MG63 (cell line): ENCODE measurements around the gene FCER1A. TPM values are rescaled to one million over a fixed set of nuclear protein-coding genes. Genes with fewer than 3 reads are reported as not detected.

ENCODE experiments used
- DNase-seq: peaks from one replicate; pipeline ENCODE4 v3.0.0-alpha.2; 2020
- H3K27me3 ChIP-seq: fragments of 250-450 bp; sonication (Bioruptor Pico); 2 replicates; pipeline ENCODE4 v1.5.1; 2020; ENCODE audit warnings: mild to moderate bottlenecking, moderate library complexity
- H3K36me3 ChIP-seq: fragments of 250-450 bp; sonication (Bioruptor Pico); 2 replicates; pipeline ENCODE4 v1.5.1; 2020; ENCODE audit warnings: mild to moderate bottlenecking, moderate library complexity
- H3K4me3 ChIP-seq: fragments of 250-450 bp; sonication (Bioruptor Pico); 2 replicates; pipeline ENCODE4 v1.5.1; 2020; ENCODE audit warnings: mild to moderate bottlenecking, moderate library complexity
- H3K9me3 ChIP-seq: fragments of 250-450 bp; sonication (Bioruptor Pico); 2 replicates; pipeline ENCODE4 v1.5.1; 2020; ENCODE audit warnings: mild to moderate bottlenecking, moderate library complexity
- total RNA-seq: library from RNA; depleted of rRNA; stranded (reverse); fragments of >200 nt; shearing (Covaris generic); gene quantifications from 2 replicates; pipeline ENCODE4 v1.2.3, GENCODE V29; 2014; ENCODE audit warnings: low replicate concordance; rRNA removed

FCER1A gene
- not detected in 2 replicates for total RNA-seq

DNA sequence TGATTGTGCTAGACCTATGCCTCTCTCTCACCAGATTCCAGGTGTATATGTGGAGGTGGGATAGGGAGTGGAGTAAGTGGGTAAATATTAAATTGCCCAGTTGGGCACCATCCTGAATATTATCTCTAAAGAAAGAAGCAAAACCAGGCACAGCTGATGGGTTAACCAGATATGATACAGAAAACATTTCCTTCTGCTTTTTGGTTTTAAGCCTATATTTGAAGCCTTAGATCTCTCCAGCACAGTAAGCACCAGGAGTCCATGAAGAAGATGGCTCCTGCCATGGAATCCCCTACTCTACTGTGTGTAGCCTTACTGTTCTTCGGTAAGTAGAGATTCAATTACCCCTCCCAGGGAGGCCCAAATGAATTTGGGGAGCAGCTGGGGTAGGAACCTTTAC, at the start of gene FCER1A:
FCER1A (plus strand) TSS at position 242 of the 400 bp plus-strand sequence; CDS start at position 271, 29 bp downstream.
- Histone ChIP-seq H3K4me3 (no peak within 1 kb of the TSS), H3K36me3 (no peaks in the 10 kb centered on the region), H3K9me3 (no peaks in the 10 kb centered on the region), H3K27me3 (peaks cover 10% of the 10 kb centered on the region)
- DNase-seq: no peak

DNA sequence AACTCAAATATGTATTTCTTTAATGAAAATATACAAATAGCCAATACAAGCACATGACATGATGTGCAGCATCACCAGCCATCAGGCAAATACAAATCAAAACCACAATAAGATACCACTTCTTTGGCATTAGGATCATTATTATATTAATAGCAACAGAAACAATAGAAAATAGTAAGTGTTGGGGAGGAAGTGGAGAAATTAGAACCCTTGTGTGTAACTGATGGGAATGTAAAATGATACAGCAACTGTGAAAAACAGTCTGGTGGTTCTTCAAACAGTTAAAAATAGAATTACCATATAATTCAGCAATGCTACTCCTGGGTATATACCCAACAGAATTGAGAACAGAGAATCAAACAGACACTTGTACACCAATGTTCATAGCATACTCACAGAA, 40.8 kb upstream of the FCER1A start:
- Histone ChIP-seq H3K4me3 (no peak overlapping the region), H3K9me3 (no peaks in the 10 kb centered on the region)
- no peak for DNase-seq

GRCh38 chr1:159261721-159262494, 40.2 kb upstream of the FCER1A start:
- Histone ChIP-seq H3K36me3 (no peaks in the 10 kb centered on the region), H3K4me3 (no peak overlapping the region), H3K9me3 (no peaks in the 10 kb centered on the region), H3K27me3 (0 out of 2 replicates have a peak, but pooled peaks cover 2% of the 10 kb centered on the region)
- no peak for DNase-seq

More for the DNA sequence above, 40.8 kb upstream of the FCER1A start:
- no peaks in the 10 kb centered on the region for H3K36me3 ChIP-seq
- H3K27me3 ChIP-seq: 0 out of 2 replicates have a peak, but pooled peaks cover 2% of the 10 kb centered on the region

DNA sequence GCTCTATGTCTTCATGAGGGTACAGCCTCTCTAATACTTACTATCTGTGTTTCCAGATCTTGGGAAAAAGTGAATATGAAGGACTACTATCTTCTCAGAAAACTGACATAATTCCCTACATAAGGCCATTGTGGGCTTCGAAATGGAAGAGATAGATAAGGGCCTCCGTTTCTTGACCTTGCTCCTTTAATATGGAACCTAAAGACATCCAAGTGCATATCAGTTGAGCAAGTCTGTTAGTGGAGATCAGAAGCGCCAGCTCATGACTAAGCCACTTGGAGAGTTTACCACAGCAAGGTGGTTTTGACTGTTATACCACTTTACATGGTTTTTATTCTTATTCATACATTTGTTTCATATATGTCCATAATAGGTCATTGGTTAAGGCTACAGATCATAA, 35.3 kb upstream of the FCER1A start:
- no peak overlapping the region for H3K4me3 ChIP-seq
- H3K36me3 ChIP-seq: no peaks in the 10 kb centered on the region
- H3K9me3 ChIP-seq: no peaks in the 10 kb centered on the region
- no peaks in the 10 kb centered on the region for H3K27me3 ChIP-seq
- no peak for DNase-seq

GRCh38 chr1:159274631-159275030, 27.5 kb upstream of the FCER1A start:
- Histone ChIP-seq H3K4me3 (no peak overlapping the region), H3K36me3 (no peaks in the 10 kb centered on the region), H3K27me3 (no peaks in the 10 kb centered on the region; the same call in 1 of the 2 replicates), H3K9me3 (no peaks in the 10 kb centered on the region)
- no peak for DNase-seq

DNA sequence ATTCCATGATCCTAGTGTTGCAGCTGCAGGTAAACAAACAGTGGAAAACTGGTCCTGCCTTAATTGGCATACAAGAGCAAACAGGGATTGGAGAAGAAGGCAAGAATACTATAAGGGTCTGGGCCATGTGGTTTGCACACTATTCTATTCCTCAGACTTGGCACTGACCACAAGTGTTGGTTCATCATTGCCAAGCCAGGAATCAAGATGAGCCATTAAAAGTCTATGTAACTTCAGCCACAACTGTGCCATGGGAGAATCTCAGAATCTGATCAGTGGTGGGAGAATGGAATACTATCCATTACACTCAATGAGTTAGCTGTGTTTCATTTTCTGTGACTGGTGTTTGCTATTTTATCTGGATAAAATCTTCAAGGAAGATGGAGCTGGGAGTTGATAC, 26.2 kb upstream of the FCER1A start:
- Histone ChIP-seq H3K9me3 (no peaks in the 10 kb centered on the region), H3K36me3 (no peaks in the 10 kb centered on the region), H3K4me3 (no peak overlapping the region), H3K27me3 (no peaks in the 10 kb centered on the region; the same call in 1 of the 2 replicates)
- DNase-seq: no peak

GRCh38 chr1:159279773-159280172, 22.4 kb upstream of the FCER1A start:
- DNase-seq: no peak

DNA sequence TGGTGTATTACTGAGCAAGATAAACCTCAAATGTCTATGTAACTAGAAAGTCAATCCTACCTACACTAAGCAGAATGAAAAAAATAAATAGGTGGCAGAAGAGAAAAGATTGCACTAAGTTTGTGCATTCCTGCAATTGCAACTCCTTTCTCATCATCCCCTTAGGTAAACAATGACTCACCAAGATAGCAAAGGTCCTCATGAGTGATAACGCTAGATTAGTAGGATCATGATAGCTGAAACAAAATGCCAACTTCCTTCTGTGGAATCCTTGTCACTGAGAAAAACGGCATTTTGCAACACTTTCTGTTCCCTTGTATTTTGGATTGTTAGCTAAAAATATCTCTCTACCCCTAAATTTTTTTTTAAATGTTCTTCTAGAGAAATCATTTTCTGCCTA, 20.0 kb upstream of the FCER1A start:
- no peak for DNase-seq
- Histone ChIP-seq H3K27me3 (no peaks in the 10 kb centered on the region; the same call in 1 of the 2 replicates), H3K4me3 (no peak overlapping the region), H3K36me3 (no peaks in the 10 kb centered on the region), H3K9me3 (no peaks in the 10 kb centered on the region)

More at GRCh38 chr1:159279773-159280172, 22.4 kb upstream of the FCER1A start:
- H3K4me3 ChIP-seq: no peak overlapping the region
- H3K27me3 ChIP-seq: no peaks in the 10 kb centered on the region; the same call in 1 of the 2 replicates
- no peaks in the 10 kb centered on the region for H3K36me3 ChIP-seq
- no peaks in the 10 kb centered on the region for H3K9me3 ChIP-seq

DNA sequence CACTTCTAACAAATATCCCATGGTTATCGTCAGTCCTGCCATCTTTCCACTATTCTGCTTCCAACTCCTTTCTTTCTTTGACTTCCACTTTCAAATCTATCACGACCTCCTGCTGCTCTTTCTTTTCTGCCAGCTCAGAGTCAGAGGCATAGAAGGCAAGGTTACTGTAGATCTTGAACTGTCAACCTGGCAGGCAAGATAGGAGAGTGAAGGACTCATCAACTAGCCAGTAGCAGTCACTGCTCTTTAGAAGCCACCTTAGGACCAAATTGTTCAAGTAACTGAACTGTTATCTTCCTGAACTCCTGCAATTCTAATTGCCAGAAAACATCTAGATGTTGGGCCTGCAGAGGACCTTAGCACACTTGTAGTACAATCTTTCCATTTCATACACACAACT, 13.1 kb upstream of the FCER1A start:
- no peak overlapping the region for H3K4me3 ChIP-seq
- H3K36me3 ChIP-seq: no peaks in the 10 kb centered on the region
- H3K9me3 ChIP-seq: no peaks in the 10 kb centered on the region
- no peak for DNase-seq
- no peaks in the 10 kb centered on the region for H3K27me3 ChIP-seq

DNA sequence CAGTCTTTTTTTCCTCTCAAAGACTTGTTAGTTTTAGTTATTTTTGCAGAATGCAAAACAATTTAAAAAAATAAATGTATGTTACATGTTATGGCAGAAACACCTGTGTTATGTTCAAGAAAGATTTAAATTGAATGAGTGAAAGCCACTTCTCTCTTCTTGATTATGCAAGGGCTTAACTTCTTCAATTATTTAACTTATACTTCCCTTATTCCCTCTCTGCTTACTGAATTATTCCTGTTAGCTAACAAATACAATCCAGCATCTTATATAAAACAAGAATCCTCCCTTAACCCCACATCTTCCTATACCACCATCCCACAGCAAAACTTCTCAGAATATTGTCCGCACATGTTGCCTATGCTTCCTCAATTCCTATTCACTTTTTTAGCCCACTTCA, 10.7 kb upstream of the FCER1A start:
- DNase-seq: no peak
- H3K36me3 ChIP-seq: no peaks in the 10 kb centered on the region
- H3K4me3 ChIP-seq: no peak overlapping the region
- H3K9me3 ChIP-seq: no peaks in the 10 kb centered on the region
- peaks cover 2% of the 10 kb centered on the region; the same call in 1 of the 2 replicates for H3K27me3 ChIP-seq

DNA sequence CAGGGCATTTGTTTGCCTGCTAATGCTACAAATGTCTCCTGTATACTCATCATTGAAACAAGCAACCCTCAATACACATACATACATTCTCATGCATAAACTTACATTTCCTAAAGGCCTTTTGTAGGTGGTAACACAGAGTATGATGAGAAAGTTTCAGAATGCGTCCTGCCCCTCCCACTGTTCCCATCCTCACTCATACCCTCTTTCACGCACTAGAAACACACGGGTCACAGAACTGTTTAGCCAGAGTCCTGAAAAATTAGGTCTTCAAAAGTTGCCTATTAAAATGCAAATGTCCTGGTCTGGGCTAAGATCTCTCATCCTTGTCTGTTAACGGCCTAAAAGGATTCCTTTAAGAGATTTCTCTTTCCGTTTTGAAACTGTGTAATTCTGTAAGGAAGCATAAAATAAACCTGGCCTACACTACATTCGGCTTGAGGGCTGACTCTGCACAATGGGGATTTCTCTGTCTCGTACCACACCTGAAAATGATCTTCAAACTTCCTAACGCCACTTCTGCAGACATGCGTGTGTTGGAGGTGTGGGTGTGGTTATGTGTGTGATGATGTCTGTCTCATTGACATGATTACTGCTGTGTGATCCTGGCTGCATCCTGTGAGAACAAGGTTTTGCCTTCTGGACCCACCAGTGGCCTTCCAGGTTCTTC, 5.3 kb upstream of the FCER1A start:
- Histone ChIP-seq H3K36me3 (no peaks in the 10 kb centered on the region), H3K9me3 (no peaks in the 10 kb centered on the region), H3K4me3 (no peak overlapping the region), H3K27me3 (peaks cover 12% of the 10 kb centered on the region)
- no peak for DNase-seq

DNA sequence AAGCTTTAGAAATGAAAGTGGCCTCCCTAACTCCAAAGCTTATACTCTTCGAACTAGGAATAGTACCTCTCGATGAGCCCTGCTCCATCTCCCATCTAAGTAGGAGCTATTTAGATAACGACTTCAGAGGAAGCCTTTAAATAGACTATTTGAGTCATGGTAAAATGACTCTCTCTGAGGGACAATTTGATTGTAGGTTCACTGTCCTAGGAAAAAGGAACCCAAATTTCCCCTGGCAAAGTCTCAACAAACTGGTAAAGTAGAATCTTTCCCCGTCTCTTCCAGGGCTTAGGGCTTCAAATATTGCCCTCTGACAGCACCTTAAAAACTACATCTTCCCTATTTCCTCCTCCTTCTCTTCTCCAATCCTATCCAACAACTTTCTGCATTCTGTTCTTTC, 2.0 kb upstream of the FCER1A start:
- no peak for DNase-seq
- no peaks in the 10 kb centered on the region for H3K9me3 ChIP-seq
- peaks cover 12% of the 10 kb centered on the region for H3K27me3 ChIP-seq
- H3K36me3 ChIP-seq: no peaks in the 10 kb centered on the region
- no peak overlapping the region for H3K4me3 ChIP-seq

- no peaks in the 10 kb centered on the region for H3K36me3 ChIP-seq
- no peaks in the 10 kb centered on the region for H3K9me3 ChIP-seq
- no peak overlapping the region for H3K4me3 ChIP-seq
- H3K27me3 ChIP-seq: no peaks in the 10 kb centered on the region; the same call in none of the 2 replicates
- DNase-seq: no peak
Measured at GRCh38 chr1:159307346-159308020, 5.3 kb downstream of the FCER1A start.

DNA sequence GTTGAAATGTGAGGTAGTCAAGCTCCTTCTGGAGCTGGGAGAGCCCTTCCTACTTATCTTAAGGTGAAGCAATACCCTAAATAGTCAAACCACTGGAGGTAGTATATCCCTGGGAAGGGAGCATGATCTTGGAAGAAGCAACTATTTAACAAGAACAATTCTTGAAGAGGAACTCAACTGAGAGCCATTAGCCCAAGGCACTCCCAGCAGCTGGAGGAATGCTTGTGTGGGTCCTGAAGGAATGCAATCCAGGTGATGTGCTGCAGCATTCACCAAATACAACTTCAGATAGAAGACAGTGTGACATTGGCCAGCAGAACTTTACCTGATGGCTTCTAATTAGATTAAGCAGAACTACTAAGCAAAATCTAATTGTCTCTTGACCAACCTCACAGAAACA, 9.5 kb downstream of the FCER1A start:
- Histone ChIP-seq H3K4me3 (no peak overlapping the region), H3K36me3 (no peaks in the 10 kb centered on the region), H3K27me3 (no peaks in the 10 kb centered on the region; the same call in none of the 2 replicates), H3K9me3 (no peaks in the 10 kb centered on the region)
- DNase-seq: no peak

DNA sequence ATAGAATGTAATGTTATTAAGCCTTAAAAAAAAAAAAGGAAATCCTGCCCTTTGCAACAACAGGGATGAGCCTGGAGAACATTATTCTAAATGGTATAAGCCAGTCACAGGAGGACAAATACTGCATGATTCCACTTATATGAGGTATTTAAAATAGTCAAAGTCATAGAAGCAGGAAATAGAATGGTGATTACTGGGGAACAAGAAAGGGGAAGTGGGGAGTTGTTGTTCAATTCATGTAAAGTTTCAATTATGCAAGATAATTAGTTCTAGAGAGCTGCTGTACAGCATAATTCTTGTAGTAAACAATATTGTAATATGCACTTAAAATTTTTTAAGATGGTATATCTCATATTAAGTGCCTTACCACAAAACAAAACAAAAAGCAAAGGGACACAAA, 13.2 kb downstream of the FCER1A start:
- no peaks in the 10 kb centered on the region for H3K36me3 ChIP-seq
- no peak overlapping the region for H3K4me3 ChIP-seq
- H3K27me3 ChIP-seq: no peaks in the 10 kb centered on the region; the same call in 1 of the 2 replicates
- H3K9me3 ChIP-seq: no peaks in the 10 kb centered on the region
- DNase-seq: no peak

DNA sequence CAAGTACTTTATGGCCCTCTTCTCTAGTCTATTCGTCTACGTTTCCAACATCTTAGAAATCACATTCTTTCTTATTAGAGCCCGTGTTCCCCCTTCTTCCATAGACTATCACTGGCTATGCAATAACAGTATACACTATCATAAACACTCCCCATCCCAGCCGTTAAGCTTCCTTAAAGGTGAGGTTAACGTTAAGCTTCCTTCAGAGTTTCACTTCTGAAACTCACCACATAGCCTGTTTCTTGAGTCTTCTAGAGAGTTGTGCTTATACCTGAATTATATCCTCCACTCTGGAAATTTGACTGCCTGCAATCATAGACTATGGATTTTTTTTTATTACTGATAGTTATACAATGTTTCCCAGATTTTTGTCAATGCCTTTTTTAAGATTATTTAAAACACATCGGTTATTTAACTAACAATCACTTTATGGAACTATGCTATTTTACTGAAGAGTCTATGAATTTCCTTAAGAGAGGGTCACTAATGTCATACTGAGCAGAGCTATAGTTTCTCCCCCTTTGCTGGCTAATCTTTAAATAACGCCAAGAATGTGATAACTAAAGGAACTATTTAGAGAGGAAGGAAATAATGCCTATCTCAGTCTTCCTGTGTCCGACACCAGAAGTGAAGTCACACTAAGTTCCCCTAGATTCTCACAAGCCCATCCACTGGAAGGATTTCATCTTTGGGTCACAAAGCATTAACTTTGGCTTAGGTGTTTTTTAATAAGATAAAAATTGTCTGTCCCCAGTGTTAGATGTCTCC, 16.8 kb downstream of the FCER1A start:
- Histone ChIP-seq H3K9me3 (no peaks in the 10 kb centered on the region), H3K27me3 (no peaks in the 10 kb centered on the region), H3K4me3 (no peak overlapping the region), H3K36me3 (no peaks in the 10 kb centered on the region)
- DNase-seq: no peak
